22Rv1 (cell line): ENCODE data around the gene ZNF783.

Source experiments
- ZFX ChIP-seq: fragments of 450-650 bp; IDR thresholded peaks from 2 replicates; pipeline ENCODE4 v1.6.1; 2017; ENCODE audit warnings: antibody characterized with exemption, borderline replicate concordance
- TF ChIP-seq, protein P1 (sequence below): fragments of 450-650 bp; IDR thresholded peaks from 2 replicates; pipeline ENCODE4 v1.5.1; 2017; ENCODE audit warnings: mild to moderate bottlenecking

- TF ChIP-seq, protein P1, sequence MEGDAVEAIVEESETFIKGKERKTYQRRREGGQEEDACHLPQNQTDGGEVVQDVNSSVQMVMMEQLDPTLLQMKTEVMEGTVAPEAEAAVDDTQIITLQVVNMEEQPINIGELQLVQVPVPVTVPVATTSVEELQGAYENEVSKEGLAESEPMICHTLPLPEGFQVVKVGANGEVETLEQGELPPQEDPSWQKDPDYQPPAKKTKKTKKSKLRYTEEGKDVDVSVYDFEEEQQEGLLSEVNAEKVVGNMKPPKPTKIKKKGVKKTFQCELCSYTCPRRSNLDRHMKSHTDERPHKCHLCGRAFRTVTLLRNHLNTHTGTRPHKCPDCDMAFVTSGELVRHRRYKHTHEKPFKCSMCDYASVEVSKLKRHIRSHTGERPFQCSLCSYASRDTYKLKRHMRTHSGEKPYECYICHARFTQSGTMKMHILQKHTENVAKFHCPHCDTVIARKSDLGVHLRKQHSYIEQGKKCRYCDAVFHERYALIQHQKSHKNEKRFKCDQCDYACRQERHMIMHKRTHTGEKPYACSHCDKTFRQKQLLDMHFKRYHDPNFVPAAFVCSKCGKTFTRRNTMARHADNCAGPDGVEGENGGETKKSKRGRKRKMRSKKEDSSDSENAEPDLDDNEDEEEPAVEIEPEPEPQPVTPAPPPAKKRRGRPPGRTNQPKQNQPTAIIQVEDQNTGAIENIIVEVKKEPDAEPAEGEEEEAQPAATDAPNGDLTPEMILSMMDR = no peak
- TF ChIP-seq ZFX = no peak
These were observed 38.2 kb upstream of the ZNF783 start for GRCh38 chr7:149223761-149224160.
